Gastrocnemius medialis (tissue), 4 donors: Measurements from ENCODE around the gene AP1S2.

Source experiments
- POLR2A ChIP-seq, 2 donors: fragments of 450-650 bp; IDR thresholded peaks; one replicate each; pipeline ENCODE4 v1.6.1; 2017; ENCODE audit warnings: antibody characterized with exemption in 2 of 2, mild to moderate bottlenecking in 2 of 2, moderate library complexity in 2 of 2
- TF ChIP-seq, protein P1 (sequence below), 5 experiments: fragments of 450-650 bp in 3 of 5; fragments of 200-600 bp in 2 of 5; sonication (generic) in 2 of 5; IDR thresholded peaks in 4 of 5; conservative IDR thresholded peaks in 1 of 5; 1 replicate in 4 of 5; 2 replicates in 1 of 5; pipeline ENCODE4 v1.5.1; 2016 to 2019; ENCODE audit warnings: antibody characterized with exemption in 5 of 5, mild to moderate bottlenecking in 3 of 5, moderate library complexity in 3 of 5

DNA sequence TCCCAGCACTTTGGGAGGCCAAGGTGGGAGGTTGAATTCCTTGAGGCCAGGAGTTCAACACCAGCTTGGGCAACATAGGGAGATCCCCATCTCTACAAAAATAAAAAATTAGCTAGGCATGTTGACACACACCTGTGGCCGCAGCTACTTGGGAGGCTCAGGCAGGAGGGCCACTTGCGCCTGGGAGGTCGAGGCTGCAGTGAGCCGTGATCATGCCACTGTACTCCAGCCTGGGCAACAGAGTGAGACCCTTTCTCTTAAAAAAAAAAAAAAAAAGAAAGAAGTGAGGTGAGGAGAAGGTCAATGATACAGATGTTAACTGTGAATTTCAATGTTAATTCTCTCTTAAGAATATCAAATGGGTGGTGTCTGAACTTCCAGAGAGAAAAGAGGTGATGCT is 15.1 kb upstream of the AP1S2 start:
- TF ChIP-seq, protein P1, sequence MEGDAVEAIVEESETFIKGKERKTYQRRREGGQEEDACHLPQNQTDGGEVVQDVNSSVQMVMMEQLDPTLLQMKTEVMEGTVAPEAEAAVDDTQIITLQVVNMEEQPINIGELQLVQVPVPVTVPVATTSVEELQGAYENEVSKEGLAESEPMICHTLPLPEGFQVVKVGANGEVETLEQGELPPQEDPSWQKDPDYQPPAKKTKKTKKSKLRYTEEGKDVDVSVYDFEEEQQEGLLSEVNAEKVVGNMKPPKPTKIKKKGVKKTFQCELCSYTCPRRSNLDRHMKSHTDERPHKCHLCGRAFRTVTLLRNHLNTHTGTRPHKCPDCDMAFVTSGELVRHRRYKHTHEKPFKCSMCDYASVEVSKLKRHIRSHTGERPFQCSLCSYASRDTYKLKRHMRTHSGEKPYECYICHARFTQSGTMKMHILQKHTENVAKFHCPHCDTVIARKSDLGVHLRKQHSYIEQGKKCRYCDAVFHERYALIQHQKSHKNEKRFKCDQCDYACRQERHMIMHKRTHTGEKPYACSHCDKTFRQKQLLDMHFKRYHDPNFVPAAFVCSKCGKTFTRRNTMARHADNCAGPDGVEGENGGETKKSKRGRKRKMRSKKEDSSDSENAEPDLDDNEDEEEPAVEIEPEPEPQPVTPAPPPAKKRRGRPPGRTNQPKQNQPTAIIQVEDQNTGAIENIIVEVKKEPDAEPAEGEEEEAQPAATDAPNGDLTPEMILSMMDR (IDR thresholded peaks at IDR 0.05 in 4 of 5, conservative IDR thresholded peaks at IDR 0.05 in 1 of 5): no peak
- TF ChIP-seq POLR2A (IDR thresholded peaks at IDR 0.05): no peak
